ENCODE data around the gene ZNF426.

GRCh38 chr19:9523885-9524474, 14.5 kb downstream of the ZNF426 start:
- TF ChIP-seq CTCF (conservative IDR thresholded peaks at IDR 0.05; ENCODE audit: low read length) (no peak), EZH2phosphoT487 (IDR thresholded peaks at IDR 0.05; ENCODE audit: borderline replicate concordance, low read depth, low read length) (no peak)
